ENCODE measurements around the gene CTNNAL1. TPM values are rescaled to one million over a fixed set of nuclear protein-coding genes. Genes with fewer than 3 reads are reported as not detected.
A peak's percentile ranks its signal among the peaks of the same experiment; 100 is the strongest.

The CTNNAL1 gene
- total and polyA plus RNA-seq, 9 of the 15 experiments (the other 6 are each of a cell fraction or from before 2014, with no cell fraction given) = 23.2 to 78.0 (median 46.7) TPM

- TF ChIP-seq ATF7 (IDR thresholded peaks at IDR 0.05) (no peak; the same call in 1 of the 2 replicates), EP300 (IDR thresholded peaks at IDR 0.05; ENCODE audit: low read length) (no peak), HMGXB4 (CRISPR knock-in tag; IDR thresholded peaks at IDR 0.05) (0 out of 2 replicates have a peak, but pooled peaks have one; percentile 39), PTBP1 (IDR thresholded peaks at IDR 0.05; ENCODE audit: low read depth, low read length) (no peak), SRSF1 (IDR thresholded peaks at IDR 0.05; ENCODE audit: low read depth, low read length) (no peak), SPI1 (IDR thresholded peaks at IDR 0.05; ENCODE audit: borderline replicate concordance, low read depth, low read length) (no peak), BHLHE40 (IDR thresholded peaks at IDR 0.05; ENCODE audit: low read length) (no peak), ETV6 (IDR thresholded peaks at IDR 0.05; ENCODE audit: borderline replicate concordance in 1 of 2, low read depth in 2 of 2, low read length in 1 of 2) (no peak), ETV6 (CRISPR knock-in tag; IDR thresholded peaks at IDR 0.05; ENCODE audit: borderline replicate concordance) (no peak), ZNF766 (CRISPR knock-in tag; conservative IDR thresholded peaks at IDR 0.05) (no peak), GTF2E2 (tag; IDR thresholded peaks at IDR 0.05) (no peak), ZSCAN29 (IDR thresholded peaks at IDR 0.05) (no peak), PRMT5 (CRISPR knock-in tag; IDR thresholded peaks at IDR 0.05) (no peak), SIX5 (IDR thresholded peaks at IDR 0.05; ENCODE audit: borderline replicate concordance in 1 of 2, insufficient read depth in 1 of 2, low read depth in 1 of 2, low read length in 2 of 2) (no peak), POLR2B (IDR thresholded peaks at IDR 0.05; ENCODE audit: low read depth, partially characterized antibody) (no peak), IRF2 (CRISPR knock-in tag; IDR thresholded peaks at IDR 0.05) (no peak), ZNF79 (CRISPR knock-in tag; IDR thresholded peaks at IDR 0.05; ENCODE audit: low read depth) (no peak), ZNF354B (CRISPR knock-in tag; IDR thresholded peaks at IDR 0.05) (no peak), FOS (IDR thresholded peaks at IDR 0.05; ENCODE audit: extremely low read depth, insufficient read length) (peak; percentile 69), MIER1 (IDR thresholded peaks at IDR 0.05; ENCODE audit: low read depth) (no peak), HBP1 (CRISPR knock-in tag; IDR thresholded peaks at IDR 0.05) (peak; percentile 45; the same call in 1 of the 2 replicates), HMBOX1 (IDR thresholded peaks at IDR 0.05) (peak; percentile 66; the same call in 1 of the 2 replicates), ZBTB2 (IDR thresholded peaks at IDR 0.05) (0 out of 2 replicates have a peak, but pooled peaks have one; percentile 48), NFIX (CRISPR knock-in tag; IDR thresholded peaks at IDR 0.05; ENCODE audit: low read depth) (no peak)
These were observed 1.1 kb downstream of the CTNNAL1 start (continued) for GRCh38 chr9:109012009-109012875.
